ENCODE data around the gene MTG2. TPM values are rescaled to one million over a fixed set of nuclear protein-coding genes. Genes with fewer than 3 reads are reported as not detected.

Gene MTG2
- total RNA-seq, 2 donors from 2014 or later, result 28.0 to 41.8 TPM

DNA sequence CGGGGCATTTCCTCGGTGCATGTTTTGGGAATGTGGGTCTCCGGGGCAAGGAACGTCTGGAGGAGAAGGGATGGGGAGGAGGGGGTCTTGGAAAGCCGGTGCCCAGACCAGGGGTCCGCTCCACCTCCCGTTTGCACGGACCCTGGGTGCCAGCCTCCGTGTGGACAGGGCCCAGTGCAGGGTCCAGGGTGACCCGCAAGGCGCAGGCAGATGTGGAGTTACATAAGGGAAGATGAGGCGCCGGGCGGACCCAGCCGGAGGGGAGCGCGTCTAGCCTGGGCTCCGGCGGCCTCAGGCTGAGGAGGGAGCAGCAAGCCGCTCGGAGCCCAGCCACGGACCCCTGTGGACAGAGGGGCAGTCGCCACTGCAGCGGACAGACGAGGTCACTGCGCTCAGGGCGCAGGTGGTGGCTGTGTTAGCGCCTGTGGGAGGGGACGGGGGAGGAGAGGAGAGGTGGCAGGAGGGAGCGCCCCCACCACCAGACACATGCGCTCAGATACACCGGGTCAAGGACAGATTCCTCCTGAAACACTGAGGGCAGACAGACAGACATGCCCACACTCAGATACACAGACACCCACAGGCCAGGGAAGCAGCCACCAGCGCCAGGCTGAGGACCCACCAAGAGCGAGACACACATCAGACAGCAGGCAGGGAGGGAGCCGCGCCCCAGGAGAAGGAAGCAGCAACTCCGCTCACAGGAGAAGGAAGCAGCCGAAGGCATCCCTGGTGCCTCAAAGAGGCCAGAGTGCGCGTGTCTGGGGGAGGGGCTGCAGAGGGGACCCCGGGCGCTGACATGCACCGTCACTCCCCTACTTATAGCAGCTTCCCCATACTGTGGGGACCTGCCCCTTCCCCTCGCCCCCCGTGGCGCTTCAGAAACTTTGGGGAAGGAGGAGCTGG lies 38.1 kb downstream of the MTG2 start:
- peaks cover 9 to 14% of the 10 kb centered on the region in 2 donors for H3K4me1 ChIP-seq (ENCODE audit: control insufficient read depth in 1 of 2, low read depth in 2 of 2)
- no peaks in the 10 kb centered on the region for H3K36me3 ChIP-seq
- H3K4me3 ChIP-seq, result no peak overlapping the region
- H3K27me3 ChIP-seq (replicated peaks; ENCODE audit: insufficient read depth), result peaks cover 32% of the 10 kb centered on the region
- ATAC-seq (ENCODE audit: insufficient number of reproducible peaks, low FRiP score, low read depth) (no peak), DNase-seq (ENCODE audit: low spot score) (no peak)
- TF ChIP-seq, protein P1, sequence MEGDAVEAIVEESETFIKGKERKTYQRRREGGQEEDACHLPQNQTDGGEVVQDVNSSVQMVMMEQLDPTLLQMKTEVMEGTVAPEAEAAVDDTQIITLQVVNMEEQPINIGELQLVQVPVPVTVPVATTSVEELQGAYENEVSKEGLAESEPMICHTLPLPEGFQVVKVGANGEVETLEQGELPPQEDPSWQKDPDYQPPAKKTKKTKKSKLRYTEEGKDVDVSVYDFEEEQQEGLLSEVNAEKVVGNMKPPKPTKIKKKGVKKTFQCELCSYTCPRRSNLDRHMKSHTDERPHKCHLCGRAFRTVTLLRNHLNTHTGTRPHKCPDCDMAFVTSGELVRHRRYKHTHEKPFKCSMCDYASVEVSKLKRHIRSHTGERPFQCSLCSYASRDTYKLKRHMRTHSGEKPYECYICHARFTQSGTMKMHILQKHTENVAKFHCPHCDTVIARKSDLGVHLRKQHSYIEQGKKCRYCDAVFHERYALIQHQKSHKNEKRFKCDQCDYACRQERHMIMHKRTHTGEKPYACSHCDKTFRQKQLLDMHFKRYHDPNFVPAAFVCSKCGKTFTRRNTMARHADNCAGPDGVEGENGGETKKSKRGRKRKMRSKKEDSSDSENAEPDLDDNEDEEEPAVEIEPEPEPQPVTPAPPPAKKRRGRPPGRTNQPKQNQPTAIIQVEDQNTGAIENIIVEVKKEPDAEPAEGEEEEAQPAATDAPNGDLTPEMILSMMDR (IDR thresholded peaks at IDR 0.05), result no peak
- H3K27ac ChIP-seq, result no peak overlapping the region
- H3K9me3 ChIP-seq, result no peaks in the 10 kb centered on the region

DNA sequence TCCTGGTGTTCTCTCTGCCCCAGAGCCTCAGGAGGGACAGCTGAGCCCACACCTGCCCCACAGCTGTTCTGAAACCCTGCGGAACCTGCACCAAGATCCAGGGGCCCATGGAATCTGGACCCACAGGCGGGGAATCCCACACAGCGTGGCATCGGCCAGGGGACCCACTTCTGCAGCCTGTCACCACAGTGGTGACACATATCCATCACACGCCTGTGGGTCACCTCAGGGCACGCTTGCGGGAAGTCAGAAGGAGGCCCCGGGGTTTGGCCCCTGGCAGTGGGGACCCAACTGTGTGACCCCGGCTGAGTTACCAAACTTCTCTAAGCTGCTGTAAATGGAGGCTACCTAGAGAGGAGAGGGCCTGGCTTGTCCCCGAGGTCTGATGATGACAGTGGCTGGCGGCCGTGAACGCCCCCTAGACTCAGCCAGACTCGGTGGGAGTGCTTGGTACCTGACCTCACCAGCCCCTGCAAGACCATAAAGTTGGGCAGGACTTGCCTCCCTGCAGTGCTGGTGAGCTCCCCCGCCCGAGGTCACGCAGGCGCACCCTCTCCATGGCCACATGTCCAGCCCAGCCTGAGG lies 39.5 kb downstream of the MTG2 start:
- Histone ChIP-seq H3K4me1 (ENCODE audit: control insufficient read depth in 1 of 2, low read depth in 2 of 2) (peaks cover 9 to 14% of the 10 kb centered on the region in 2 donors), H3K27ac (no peak overlapping the region), H3K4me3 (no peak overlapping the region), H3K36me3 (no peaks in the 10 kb centered on the region), H3K9me3 (no peaks in the 10 kb centered on the region), H3K27me3 (replicated peaks; ENCODE audit: insufficient read depth) (peaks cover 32% of the 10 kb centered on the region)
- ATAC-seq (ENCODE audit: insufficient number of reproducible peaks, low FRiP score, low read depth) (no peak), DNase-seq (ENCODE audit: low spot score) (no peak)
- TF ChIP-seq, protein P1 (IDR thresholded peaks at IDR 0.05), result no peak

DNA sequence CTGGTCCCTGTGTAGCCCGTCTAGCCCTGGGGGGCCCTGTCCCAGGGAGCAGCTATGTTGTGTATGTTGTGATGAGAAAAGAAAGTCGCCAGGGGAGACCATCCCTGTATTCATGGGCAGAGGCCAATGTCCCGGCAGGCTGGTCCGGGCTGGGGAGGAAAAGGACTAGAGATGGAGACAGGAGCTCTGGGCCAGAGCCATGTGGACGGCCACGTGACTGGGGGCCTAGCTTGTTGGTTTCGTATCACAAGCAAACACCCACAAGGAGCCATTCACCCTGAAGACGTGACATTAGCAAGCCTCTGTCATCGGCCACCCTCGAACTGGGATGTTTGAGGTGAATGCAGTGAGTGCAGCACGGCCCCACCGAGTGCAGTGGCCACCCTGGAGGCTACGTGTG lies 40.1 kb downstream of the MTG2 start:
- Histone ChIP-seq H3K27ac (no peak overlapping the region), H3K27me3 (replicated peaks; ENCODE audit: insufficient read depth) (peaks cover 30% of the 10 kb centered on the region), H3K9me3 (no peaks in the 10 kb centered on the region), H3K36me3 (no peaks in the 10 kb centered on the region), H3K4me3 (no peak overlapping the region), H3K4me1 (ENCODE audit: control insufficient read depth in 1 of 2, low read depth in 2 of 2) (peaks cover 9 to 14% of the 10 kb centered on the region in 2 donors)
- DNase-seq (ENCODE audit: low spot score) (no peak), ATAC-seq (ENCODE audit: insufficient number of reproducible peaks, low FRiP score, low read depth) (no peak)
- TF ChIP-seq, protein P1 (IDR thresholded peaks at IDR 0.05), result no peak

DNA sequence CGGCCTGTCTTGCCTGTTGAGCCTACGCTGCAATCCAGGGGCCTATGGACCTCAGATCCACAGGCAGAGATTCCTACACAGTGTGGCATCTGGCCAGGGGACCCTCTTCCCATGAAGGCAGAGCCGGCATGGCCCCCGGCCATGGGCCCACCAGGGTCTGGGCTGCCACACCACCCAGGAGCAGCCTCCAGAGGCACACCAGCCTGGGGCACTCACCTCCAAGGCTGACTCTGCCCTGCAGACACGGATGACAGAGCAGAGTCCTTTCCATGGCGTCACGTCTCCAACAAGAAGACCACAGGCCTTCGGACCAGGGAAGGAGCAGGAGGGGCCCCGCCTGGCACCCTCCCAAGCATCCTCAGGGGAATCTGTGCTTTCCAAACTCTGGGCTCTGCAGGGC lies 40.7 kb downstream of the MTG2 start:
- no peaks in the 10 kb centered on the region for H3K9me3 ChIP-seq

More for the DNA sequence above, 40.7 kb downstream of the MTG2 start:
- Histone ChIP-seq H3K4me3 (no peak overlapping the region), H3K36me3 (no peaks in the 10 kb centered on the region), H3K27ac (no peak overlapping the region), H3K27me3 (replicated peaks; ENCODE audit: insufficient read depth) (peaks cover 25% of the 10 kb centered on the region), H3K4me1 (ENCODE audit: control insufficient read depth in 1 of 2, low read depth in 2 of 2) (peaks cover 9 to 14% of the 10 kb centered on the region in 2 donors)
- DNase-seq (ENCODE audit: low spot score) (no peak), ATAC-seq (ENCODE audit: insufficient number of reproducible peaks, low FRiP score, low read depth) (no peak)
- TF ChIP-seq, protein P1 (IDR thresholded peaks at IDR 0.05), result no peak

Data from thoracic aorta (tissue), 2 donors.